HG02885 (cell line): ENCODE data around the gene MAN1A1.
"Not testable (repeated sequence)": the region's sequence is repeated elsewhere in the genome, so short reads cannot be mapped to it uniquely, and the experiment has no call there.

Experiments used
- ATAC-seq: cut with Tn5 transposase; IDR thresholded peaks from one replicate; pipeline ENCODE4 v1.9.1; 2021; ENCODE audit warnings: mild to moderate bottlenecking; ENCODE audit not compliant: unreplicated experiment, poor library complexity

The MAN1A1 gene

DNA sequence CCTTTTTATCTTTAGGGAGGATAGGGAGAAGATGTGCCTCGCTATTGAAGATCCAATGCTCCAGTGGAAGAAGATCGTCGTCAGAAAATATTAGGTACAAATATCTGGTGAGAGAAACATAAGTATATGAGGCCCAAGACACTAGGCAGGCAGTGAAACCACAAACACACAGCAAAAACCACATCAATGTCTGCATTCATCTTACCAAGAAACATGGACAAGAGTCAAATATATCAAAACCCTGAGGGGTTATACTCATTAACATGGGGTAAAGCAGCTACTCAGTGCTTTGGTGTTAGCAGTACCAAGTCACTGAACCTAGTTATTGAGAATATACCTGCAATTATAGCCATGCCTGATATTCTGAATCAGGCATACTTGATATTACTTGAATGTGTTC, 169.7 kb downstream of the MAN1A1 start:
- ATAC-seq: peak; percentile 46

DNA sequence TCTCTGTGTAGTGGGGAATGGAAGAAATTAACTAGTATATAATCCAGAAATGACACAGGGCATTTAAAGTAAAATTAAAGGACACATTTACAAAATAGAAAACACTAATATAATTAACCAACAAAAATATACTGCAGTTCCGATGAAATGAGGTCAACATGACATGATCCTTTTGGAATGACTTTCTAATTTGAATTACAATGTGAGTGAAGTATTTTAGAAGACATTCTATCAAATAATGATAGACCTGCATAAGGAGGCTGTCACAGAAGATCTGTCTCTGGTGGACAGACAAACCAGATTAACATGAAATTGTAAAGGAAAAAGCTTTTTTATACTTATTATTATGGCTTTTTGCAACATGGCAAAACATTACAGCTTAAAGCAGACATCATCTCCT, 170.5 kb downstream of the MAN1A1 start:
- ATAC-seq: no peak

DNA sequence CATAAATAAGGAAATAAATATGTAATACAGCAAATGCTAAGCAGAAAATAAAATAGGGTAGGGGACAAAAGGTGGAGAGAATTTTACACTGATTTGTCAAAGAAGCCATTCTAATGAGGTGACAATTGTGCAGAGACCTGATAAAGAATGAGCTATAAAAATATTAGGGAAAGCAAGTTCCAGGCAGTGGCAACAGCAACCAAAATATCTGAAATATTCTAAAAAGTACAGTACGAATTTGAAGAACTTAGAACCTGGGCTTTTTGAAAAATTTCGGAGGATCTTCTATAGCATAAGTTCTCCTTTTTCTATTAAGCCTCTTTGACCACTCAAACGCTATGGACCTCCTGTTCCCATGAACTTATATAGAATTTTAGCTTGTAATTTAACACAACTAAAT, 173.1 kb downstream of the MAN1A1 start:
- ATAC-seq: no peak

DNA sequence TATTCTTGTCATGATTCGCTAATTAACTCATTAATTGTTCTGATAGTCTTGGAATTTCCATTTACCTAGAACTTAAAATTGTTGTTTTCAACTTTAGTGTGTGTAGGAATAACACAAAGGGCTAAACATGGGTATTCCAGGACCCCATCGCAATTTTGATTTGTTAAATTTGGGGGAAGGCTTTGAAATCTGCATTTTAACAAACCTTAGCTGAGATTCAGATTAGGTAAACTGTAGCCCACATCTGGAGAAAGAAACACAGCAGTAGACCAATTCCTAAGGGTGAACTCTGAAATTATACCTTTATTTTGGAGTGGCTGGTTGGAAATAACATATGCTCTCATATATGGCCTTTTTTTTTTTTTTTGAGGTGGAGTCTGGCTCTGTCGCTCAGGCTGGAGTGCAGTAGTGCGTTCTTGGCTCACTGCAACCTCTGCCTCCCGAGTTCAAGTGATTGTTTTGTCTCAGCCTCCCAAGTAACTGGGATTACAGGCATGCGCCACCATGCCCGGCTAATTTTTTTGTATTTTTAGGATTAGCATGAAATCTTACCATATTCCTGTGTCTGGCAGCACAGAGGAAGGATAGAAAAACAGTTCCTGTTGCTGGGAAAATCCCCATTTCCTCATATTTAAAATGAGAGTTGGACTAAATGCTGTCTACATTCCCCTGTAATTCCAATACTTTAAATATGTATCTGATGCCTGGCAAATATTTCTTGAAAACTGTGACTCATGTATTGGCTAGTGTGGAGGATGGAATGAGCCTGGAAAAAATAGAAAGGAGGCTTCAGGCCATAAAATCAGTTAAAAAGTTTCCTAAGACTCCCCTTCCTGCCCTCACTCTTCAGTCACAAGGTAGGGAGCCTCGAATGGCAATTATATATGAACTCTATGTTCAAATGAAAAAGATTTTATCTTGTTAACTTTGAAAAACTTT, 174.4 kb downstream of the MAN1A1 start:
- ATAC-seq: no peak

DNA sequence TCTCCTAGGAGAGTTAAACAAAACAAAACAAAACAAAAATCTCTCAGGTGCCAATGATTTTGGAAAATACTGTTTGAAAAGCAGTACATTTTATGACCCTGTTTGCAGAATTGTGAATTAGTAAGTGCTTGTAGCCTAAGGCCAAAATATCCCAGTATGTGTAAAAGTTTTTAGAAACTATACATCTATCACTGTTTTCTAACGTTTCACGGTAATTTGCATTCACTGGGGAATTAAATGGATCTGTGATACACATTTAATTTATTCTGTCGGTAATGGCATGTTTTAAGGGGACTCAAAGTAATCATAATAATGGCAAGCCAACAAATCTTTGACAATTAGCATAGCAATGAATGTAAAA, 175.5 kb downstream of the MAN1A1 start:
- no peak for ATAC-seq

DNA sequence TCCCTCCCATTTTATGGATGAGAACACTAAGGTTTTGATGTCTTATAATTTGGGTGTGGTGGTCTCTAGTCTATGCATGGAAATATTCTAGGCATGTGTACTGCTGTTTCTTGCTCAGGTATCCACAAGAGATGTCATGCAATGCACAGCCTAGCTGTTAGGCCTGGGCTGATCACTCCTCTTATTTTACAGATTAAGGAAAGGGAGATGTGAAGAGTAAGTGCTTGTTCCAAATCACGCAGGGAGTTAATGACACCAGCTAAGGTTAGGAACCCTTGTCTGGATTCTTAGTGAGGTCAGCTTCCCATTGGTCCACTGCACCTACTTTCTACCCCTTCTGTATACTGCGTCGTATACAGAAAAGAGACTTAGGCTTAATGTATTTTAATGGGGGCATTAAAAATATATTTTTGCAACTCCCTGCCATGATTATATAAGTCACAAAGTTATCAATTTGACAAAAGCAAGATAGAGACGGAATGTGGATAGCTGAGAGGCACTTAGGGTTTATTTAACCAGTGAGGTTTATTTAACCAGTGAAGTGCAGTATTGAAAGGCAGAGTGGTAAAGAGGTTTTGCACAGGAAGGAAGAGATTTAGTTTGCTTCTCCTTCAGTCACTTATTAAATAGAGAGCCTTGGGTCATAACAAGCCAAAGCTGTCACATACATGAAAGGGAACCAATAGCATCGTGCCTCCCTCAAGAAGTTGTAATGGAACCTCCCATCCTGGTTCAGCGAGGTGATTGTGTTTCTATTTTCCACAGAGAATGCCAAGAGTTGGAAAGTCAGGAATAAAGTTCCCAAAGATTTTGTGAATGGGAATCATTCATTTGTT, 176.1 kb downstream of the MAN1A1 start:
- ATAC-seq: no peak

DNA sequence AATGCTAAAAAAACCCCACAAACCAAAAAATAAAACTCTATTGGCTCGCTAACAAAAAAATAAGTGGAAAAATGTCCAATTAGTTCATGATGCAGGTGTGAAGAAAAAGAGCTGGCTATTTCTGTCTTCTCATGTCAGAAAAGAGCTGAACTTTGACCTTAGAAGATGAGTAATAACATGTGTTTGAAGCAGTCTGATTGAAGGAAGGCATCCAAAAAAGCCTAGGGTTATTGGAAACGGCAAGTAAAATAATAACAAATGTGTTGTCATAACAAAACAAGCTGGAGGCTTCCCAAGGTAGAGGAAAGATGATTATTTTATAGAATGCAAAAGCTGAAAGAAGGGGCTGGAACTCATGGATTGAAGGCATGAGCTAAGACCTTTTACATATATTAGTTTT, 176.7 kb downstream of the MAN1A1 start:
- no peak for ATAC-seq

DNA sequence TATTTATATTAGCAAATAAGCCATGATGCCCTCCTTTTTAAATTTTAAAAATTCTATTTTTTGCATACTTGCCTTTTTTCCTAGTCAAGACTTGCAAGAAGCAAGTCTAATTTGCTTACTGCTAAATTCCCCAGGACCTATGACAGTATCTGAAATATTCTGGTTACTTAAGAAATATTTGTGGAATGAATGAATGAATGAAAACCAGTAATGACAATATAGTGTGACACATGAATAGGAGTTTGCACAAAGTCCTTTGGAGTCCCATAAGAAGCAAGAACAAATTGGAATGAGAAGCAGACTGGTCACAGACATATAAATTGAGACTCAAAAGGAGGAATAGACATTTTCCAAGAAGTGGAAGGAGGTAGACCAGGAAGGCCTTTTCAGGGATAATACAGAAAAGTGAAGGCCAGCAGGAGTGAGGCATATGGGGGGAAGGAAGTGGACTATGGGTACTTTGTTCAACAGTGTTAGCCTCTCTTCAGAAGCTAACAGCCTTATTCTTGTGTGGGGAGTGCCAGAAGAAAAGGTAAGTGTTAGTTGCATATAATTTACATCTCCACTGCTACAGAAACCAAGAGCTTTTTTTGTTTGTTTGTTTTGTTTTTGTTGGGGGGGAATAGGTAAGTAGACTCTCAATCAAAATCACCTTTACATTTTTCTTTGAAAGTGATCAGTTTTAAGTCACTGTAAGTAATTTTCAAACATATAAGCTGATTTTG, 177.5 kb downstream of the MAN1A1 start:
- no peak for ATAC-seq

DNA sequence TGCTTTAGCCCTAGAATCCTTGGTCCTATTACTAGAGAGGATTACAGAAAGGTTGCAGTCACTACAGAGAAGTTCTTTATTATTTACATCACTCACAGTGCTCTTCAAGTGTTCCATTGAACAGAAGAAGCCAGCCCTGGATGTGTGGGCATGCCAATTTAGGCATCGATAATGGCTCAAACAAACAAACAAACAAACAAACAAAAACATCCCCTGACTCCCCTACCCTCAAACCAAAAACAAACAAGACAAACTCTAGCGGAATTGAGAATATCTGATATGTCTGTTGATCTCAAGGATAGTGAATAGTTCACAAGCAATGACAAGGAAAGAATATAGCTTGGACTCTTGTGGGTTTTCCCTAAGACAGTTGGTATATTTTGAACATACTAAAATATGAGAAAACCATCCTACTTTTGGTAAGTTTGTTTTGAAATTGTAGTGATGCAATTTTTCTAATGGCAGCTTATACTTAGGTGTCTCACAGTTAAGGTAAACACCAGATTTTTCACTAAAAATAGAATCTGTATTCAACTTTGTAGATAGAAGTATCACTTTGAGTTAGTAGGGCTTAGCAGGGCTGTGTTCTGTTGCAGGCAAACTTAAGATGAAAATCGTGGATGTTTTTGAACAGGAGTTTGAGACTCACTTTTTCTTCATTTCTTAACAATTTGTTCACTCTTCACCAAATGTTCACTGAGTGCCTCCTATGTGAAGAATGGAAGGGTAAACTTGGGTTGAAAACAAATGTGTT, 178.3 kb downstream of the MAN1A1 start:
- peak; percentile 65 for ATAC-seq

DNA sequence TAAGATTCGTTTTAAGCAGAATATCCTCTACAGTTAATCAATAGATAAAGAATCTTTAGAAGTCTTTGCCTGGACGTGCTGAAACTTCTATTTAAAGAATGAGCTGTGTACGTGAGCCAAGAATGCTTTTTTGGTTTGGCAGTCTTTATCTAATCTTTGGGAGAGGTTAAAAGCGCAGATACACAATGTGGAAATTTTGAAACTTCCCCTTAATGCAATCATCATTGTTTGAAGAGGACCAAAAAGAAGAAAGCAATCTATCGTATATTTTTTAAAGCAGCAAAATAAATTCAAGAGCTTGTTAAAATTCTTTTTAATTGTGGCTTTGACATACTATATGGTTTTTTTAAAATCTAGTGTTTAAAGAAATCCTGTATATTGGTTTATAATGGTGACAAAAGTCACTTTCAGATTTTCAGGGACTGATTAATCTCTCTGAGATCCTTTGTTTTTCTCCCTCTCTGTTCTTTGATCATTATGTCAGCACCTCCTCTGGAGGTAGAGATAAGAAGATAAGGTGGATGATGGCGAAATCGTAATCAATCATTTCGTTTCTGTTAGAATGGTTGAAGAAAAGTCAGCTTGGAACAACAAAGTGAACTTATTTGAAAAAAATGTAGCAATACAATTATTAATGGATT, 179.0 kb downstream of the MAN1A1 start:
- ATAC-seq: no peak

DNA sequence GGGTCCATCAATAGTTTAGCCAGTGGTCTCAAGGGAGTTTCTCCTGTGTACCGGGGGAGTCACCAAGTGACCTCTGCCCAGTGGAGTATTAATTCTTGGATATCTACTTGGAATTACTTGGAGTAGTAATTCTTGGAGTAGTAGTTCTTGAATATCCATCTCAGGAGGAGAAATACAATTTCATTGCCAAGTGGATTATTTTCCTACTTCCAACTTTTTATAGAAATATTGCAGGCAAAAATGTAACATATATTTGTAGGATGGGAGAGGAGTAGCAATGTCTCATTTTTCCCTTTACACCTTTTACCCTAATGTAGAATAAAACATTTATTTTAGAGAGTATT, 179.5 kb downstream of the MAN1A1 start:
- ATAC-seq: no peak

DNA sequence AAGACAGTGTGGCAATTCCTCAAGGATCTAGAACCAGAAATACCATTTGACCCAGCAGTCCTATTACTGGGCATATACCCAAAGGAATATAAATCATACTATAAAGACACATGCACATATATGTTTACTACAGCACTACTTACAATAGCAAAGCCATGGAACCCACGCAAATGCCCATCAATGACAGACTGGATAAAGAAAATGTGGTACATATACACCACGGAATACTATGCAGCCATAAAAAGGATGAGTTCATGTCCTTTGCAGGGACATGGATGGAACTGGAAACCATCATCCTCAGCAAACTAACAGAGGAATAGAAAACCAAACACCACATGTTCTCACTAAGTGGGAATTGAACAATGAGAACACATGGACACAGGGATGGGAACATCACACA, 180.2 kb downstream of the MAN1A1 start:
- not testable (repeated sequence) for ATAC-seq

DNA sequence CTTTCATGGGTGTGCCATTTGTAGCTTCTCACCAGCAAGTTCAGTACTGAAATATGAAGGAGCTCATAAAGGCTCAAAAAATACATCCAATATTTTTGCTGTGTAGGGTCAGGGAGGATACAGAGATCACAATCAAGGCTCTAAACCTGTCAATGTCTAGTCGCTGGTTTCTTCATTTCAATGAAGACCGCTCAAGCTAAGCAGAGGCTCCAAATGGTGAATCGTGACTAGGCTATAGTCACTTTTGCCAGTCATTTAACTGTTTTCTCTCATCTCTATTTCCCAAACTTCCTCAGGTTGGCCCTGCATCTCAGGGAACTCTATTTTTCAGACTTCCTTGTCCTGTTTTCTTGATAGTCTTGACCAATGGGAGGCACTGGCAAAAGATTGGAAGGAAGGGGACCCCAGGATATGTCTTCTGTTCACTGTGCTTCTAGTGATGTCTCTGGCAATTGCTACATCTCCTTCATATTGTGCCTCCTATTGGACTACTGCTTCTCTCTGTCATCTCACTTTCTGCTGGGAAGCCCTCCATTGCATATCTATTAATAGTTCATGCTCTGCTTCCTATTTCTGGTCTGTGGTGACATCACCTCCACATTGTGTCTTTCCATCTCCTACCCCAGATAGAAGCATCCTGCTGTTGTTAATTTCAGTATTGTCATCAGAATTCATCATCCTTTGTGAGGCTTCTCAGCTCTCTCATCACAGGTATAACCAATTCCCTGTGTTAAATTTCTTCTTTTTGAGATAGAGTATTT, 183.4 kb downstream of the MAN1A1 start:
- no peak for ATAC-seq

DNA sequence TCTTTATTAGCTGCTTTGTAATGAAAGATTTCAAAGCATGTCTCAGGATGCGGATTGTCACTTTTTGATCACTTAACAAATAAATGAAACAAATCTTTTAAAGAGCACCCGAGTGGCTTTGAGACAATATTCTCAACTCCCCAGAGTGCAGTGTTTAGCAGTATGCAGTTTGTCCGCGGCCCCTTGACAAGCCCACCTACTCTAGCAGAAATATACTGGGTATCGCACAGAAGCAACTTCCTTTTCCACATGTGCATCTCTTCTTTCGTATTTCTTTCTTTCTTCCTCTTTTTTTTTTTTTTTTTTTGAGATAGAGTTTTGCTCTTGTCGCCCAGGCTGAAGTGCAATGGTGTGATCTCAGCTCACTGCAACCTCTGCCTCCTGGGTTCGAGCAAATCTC, 186.6 kb downstream of the MAN1A1 start:
- peak; percentile 32 for ATAC-seq

DNA sequence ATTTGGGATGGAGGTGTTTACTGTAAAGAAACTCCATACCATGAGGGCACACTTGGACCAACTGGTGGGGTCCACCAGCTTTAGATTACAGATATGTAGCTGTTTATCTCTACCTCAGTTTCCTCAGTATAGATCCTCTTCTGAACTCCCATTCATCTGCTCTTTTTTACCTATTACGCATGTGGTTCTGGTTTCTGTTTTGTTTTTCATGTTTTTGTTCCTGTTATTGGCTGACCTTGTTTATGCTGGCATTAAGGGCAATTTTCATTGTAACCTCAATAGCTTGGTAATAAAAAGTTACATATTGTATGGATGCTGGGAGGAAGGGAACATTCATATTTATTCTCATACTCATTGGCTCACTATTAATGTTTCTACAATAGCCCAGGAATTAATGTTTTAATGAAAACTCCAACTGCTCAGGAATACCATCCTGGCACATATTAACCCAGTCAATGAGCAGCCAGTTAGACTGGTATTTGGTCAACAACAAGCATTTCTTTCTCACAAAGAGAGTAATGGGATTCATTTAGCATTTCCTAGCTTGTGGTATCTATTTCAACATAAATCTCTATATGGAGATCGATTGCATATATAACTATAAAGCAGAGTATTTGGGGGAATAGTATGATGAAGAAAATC, 187.3 kb downstream of the MAN1A1 start:
- peak; percentile 76 for ATAC-seq

DNA sequence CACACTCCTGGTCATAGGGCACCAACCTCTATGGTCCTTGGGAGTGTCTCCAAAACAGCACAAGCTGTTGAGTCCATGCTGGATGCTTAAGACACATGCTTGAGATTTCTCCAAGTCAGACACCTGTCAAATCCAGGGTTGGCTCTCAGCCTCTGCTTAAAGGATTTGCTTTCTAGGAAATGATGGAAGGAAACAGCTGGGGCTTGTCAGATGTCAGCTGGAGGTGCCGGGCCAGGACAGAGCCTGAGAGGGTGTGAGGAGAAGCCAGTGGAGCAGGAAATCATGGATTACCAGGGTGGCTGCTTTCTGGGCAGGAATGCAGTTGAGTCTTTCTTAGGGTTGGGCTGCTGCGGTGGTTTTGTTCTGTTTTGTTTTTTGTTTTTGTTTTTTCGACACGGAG, 188.1 kb downstream of the MAN1A1 start:
- ATAC-seq: no peak

DNA sequence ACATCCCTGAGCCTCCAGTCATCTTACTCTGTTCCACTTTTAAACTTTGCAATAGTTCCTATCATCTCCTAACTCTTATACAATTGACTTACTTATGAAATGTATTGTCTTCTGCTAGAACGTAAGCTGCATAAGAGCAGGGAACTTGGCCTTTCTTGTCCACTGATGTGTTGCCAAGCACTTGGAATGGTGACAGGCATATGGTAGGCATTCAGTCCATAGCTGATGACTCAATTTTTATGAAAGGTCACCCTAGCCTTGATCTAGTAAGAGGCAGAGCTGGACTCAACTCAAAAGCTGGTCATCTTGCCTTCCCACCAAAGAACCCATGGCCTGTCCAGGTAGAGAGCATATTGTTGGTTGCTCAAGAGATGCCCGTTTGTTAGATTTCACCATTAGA, 188.7 kb downstream of the MAN1A1 start:
- ATAC-seq: no peak

DNA sequence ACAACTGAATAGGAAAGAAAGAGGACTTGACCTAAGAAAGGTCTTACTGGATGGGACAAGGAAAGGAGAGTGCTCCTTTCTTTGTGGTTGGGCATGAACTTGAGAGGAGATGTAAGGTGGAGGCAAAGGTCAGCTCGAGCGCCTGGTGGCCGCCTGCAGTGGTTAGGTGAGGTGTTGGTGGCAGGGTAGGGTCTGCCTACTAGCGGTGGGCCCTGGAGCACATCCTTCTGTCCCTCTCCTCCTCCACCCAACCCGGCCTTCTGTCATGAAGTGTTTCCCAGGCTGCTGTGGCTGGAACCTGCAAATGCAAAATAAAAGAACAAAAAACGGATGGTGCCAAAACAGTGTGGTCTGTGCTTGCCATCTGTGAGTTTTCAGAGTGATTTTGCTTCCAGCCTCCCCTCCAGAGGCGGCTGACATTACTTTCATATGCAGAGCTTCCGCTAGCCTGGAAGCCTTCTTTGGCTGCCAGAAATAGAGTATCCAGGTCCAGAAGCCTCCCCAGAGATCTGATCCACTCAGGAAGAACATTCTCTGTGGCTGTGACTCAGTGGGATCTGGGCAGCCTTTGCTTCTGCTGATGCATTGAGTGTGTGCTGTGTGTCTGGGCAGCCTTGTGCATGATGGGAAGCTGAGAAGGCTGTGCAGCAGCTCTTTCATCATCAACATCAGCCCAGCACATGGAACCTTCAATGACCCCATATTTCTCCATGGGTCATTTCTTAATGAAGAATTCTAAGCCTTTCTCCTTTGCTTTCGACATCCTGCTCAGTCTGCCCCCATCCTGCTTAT, 191.3 kb downstream of the MAN1A1 start:
- ATAC-seq: no peak
